Endothelial cell of umbilical vein (primary cell): ENCODE data around the gene ALKBH7. TPM values are rescaled to one million over a fixed set of nuclear protein-coding genes. Genes with fewer than 3 reads are reported as not detected.

Source experiments
- Bru-seq: library from RNA; stranded (reverse); fragments of 400-500 nt; gene quantifications from one replicate; lab custom pipeline; 2021; lab: Mats Ljungman, UMichigan
- BruChase-seq, 2 experiments: library from RNA; stranded (reverse); fragments of 400-500 nt; gene quantifications; one replicate each; lab custom pipeline; 2021; lab: Mats Ljungman, UMichigan
- BruUV-seq: library from RNA; stranded (reverse); fragments of 400-500 nt; replicated peaks from 2 replicates; lab custom pipeline; 2021; lab: Mats Ljungman, UMichigan
- CTCF ChIA-PET: fragments of 300-600, 350-600 bp; sonication (Branson Sonifier 250); formaldehyde crosslinking; loops from one replicate; lab custom pipeline; 2021; ENCODE audit warnings: antibody characterized with exemption, inconsistent platforms; lab: Charles Lee
- POLR2A ChIA-PET: fragments of 300-600, 350-600 bp; sonication (Branson Sonifier 250); formaldehyde crosslinking; loops from one replicate; lab custom pipeline; 2021; ENCODE audit warnings: antibody characterized with exemption, inconsistent platforms; lab: Charles Lee
- DNase-seq: peaks from one replicate; pipeline ENCODE4 v3.0.0-alpha.2; 2011; ENCODE audit warnings: low read depth, low spot score
- FAIRE-seq: peaks from 2 replicates; lab custom pipeline; 2011; peaks lifted over from hg19 to GRCh38; lab: Jason Lieb, UNC
- H2AFZ ChIP-seq: 2 replicates; pipeline ENCODE4 v1.6.0; 2012; ENCODE audit warnings: low read depth, low read length, control low read depth, inconsistent platforms
- H3K27ac ChIP-seq: 2 replicates; pipeline ENCODE4 v1.5.1; 2011; ENCODE audit warnings: low read depth, mild to moderate bottlenecking, control low read depth, low read length, moderate library complexity; ENCODE audit not compliant: insufficient read depth
- H3K27me3 ChIP-seq, 2 experiments: 2 replicates each; pipeline versions ENCODE4 v1.6.0 to v1.6.1; 2011; ENCODE audit warnings: low read length in 2 of 2, mixed read lengths in 1 of 2; ENCODE audit not compliant: control insufficient read depth in 2 of 2, insufficient read depth in 2 of 2
- H3K36me3 ChIP-seq, 2 experiments: 2 replicates in 1 of 2; 3 replicates in 1 of 2; pipeline ENCODE4 v1.5.1; 2011; ENCODE audit warnings: low read length in 2 of 2, mild to moderate bottlenecking in 1 of 2, moderate library complexity in 1 of 2; ENCODE audit not compliant: control insufficient read depth in 2 of 2, insufficient read depth in 2 of 2; ENCODE audit errors: extremely low read depth in 1 of 2
- H3K4me1 ChIP-seq: 3 replicates; pipeline ENCODE4 v1.5.1; 2011; ENCODE audit warnings: mild to moderate bottlenecking, low read length; ENCODE audit not compliant: control insufficient read depth, insufficient read depth; ENCODE audit errors: extremely low read depth
- H3K4me2 ChIP-seq: 2 replicates; pipeline ENCODE4 v1.6.1; 2011; ENCODE audit warnings: low read length, control low read depth, mixed read lengths; ENCODE audit not compliant: insufficient read depth
- H3K4me3 ChIP-seq, 3 experiments: fragments of 200-600 bp in 1 of 3; sonication (generic), shearing (Covaris generic) in 1 of 3; replicated peaks in 1 of 3; 2 replicates each; pipeline ENCODE4 v1.5.1; 2011 to 2016; ENCODE audit warnings: control low read depth in 3 of 3, low read length in 3 of 3, mild to moderate bottlenecking in 2 of 3, inconsistent platforms in 1 of 3, low read depth in 1 of 3, moderate library complexity in 1 of 3; ENCODE audit not compliant: insufficient read depth in 1 of 3
- H3K79me2 ChIP-seq: 2 replicates; pipeline ENCODE4 v1.6.0; 2012; ENCODE audit warnings: low read length, inconsistent platforms; ENCODE audit not compliant: control insufficient read depth, insufficient read depth
- H3K9ac ChIP-seq: replicated peaks from 2 replicates; pipeline ENCODE3; 2011; ENCODE audit warnings: low read length, control low read depth; ENCODE audit not compliant: insufficient read depth; ENCODE audit errors: extremely low read depth
- H3K9me1 ChIP-seq: replicated peaks from 3 replicates; pipeline ENCODE4 v1.6.0; 2011; ENCODE audit warnings: mild to moderate bottlenecking, low read length; ENCODE audit not compliant: control insufficient read depth, insufficient read depth; ENCODE audit errors: extremely low read depth
- H3K9me3 ChIP-seq: replicated peaks from 2 replicates; pipeline ENCODE4 v1.5.1; 2012; ENCODE audit warnings: low read length, inconsistent platforms; ENCODE audit not compliant: control insufficient read depth, insufficient read depth
- H4K20me1 ChIP-seq: replicated peaks from 2 replicates; pipeline ENCODE3; 2011; ENCODE audit warnings: mild to moderate bottlenecking, low read length; ENCODE audit not compliant: control insufficient read depth, insufficient read depth; ENCODE audit errors: extremely low read depth
- EZH2 ChIP-seq: IDR thresholded peaks from 2 replicates; pipeline ENCODE4 v1.6.1; 2012; ENCODE audit warnings: borderline replicate concordance, low read depth, mild to moderate bottlenecking, moderate library complexity, low read length, inconsistent platforms; ENCODE audit not compliant: severe bottlenecking
- FOS ChIP-seq: IDR thresholded peaks from 2 replicates; pipeline ENCODE4 v1.6.1; 2011; ENCODE audit warnings: mild to moderate bottlenecking, low read length, moderate library complexity, borderline replicate concordance; ENCODE audit not compliant: insufficient read depth
- GATA2 ChIP-seq: IDR thresholded peaks from 2 replicates; pipeline ENCODE4 v1.7.0; 2011; ENCODE audit warnings: low read depth, mild to moderate bottlenecking, moderate library complexity, mixed read lengths, low read length; ENCODE audit not compliant: insufficient read length, insufficient read depth
- JUN ChIP-seq: IDR thresholded peaks from 2 replicates; pipeline ENCODE4 v1.6.1; 2011; ENCODE audit warnings: borderline replicate concordance, low read depth; ENCODE audit not compliant: insufficient read length, insufficient read depth
- MYC ChIP-seq: IDR thresholded peaks from one replicate; pipeline ENCODE4 v1.6.1; 2011; ENCODE audit warnings: mild to moderate bottlenecking, low read depth, low read length
- POLR2A ChIP-seq: IDR thresholded peaks from 2 replicates; pipeline ENCODE4 v1.6.1; 2012; ENCODE audit warnings: low read depth, mild to moderate bottlenecking, control low read depth, low read length
- POLR2AphosphoS5 ChIP-seq: IDR thresholded peaks from 2 replicates; pipeline ENCODE4 v1.6.1; 2012; ENCODE audit warnings: low read depth, mild to moderate bottlenecking, control low read depth, low read length, moderate library complexity; ENCODE audit not compliant: insufficient read depth
- dilution Hi-C: fragments of 300-500 bp; cut with MboI; formaldehyde crosslinking; loops from one replicate; pipeline ENCODE4 v1.15.0; 2019; ENCODE audit warnings: low sequenced_read_pairs; ENCODE audit not compliant: extremely low pct_ligation_motif_present
- intact Hi-C: fragments of 100-400 bp; cut with micrococcal nuclease; formaldehyde crosslinking; loops from one replicate; pipeline ENCODE4 v1.10.0; 2022
- long read RNA-seq: library from polyadenylated mRNA; stranded (forward); transcript quantifications from one replicate; pipeline ENCODE4 v2.0.0, GENCODE V29; 2021
- polyA minus RNA-seq, 3 experiments: library from RNA; depleted of rRNA, polyadenylated mRNA; stranded (reverse); fragments of >200 nt; gene quantifications; 1 replicate in 1 of 3; 2 replicates in 2 of 3; pipeline ENCODE4 v1.2.3, GENCODE V29; 2011
- polyA plus RNA-seq, 4 experiments: library from polyadenylated mRNA; depleted of rRNA in 3 of 4; stranded (reverse) in 3 of 4; unstranded in 1 of 4; fragments of >200 nt; gene quantifications; 2 replicates each; pipeline versions ENCODE4 v1.2.1 to v1.2.3, GENCODE V29; 2011 to 2012; ENCODE audit warnings: missing spikeins in 1 of 4
- total RNA-seq: library from RNA; stranded (reverse); gene quantifications from 2 replicates; pipeline ENCODE4 v1.2.3, GENCODE V29; 2021
- TF ChIP-seq, protein P1 (sequence below): IDR thresholded peaks from 2 replicates; pipeline ENCODE4 v1.6.1; 2011; ENCODE audit not compliant: insufficient read depth, insufficient read length
- TF ChIP-seq, protein P2 (sequence below), 2 donors: IDR thresholded peaks; 1 replicate in 1 of 2; 2 replicates in 1 of 2; pipeline ENCODE4 v1.5.1; 2011; ENCODE audit warnings: low read length in 2 of 2, mild to moderate bottlenecking in 2 of 2, moderate library complexity in 2 of 2, control low read depth in 1 of 2, inconsistent platforms in 1 of 2, low read depth in 1 of 2; ENCODE audit not compliant: insufficient read depth in 1 of 2; ENCODE audit errors: extremely low read depth in 1 of 2

ALKBH7 gene, protein sequence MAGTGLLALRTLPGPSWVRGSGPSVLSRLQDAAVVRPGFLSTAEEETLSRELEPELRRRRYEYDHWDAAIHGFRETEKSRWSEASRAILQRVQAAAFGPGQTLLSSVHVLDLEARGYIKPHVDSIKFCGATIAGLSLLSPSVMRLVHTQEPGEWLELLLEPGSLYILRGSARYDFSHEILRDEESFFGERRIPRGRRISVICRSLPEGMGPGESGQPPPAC
- 48.8 and 50.4 TPM in 2 replicates for total RNA-seq
- polyA plus RNA-seq = 59.4 and 83.2 TPM in 2 replicates
- 24.1 and 31.5 TPM in 2 replicates for polyA plus RNA-seq (2011; cell fraction: cytosol; rRNA removed)
- polyA plus RNA-seq (2011; cell fraction: nucleus; rRNA removed) = 8.1 and 13.2 TPM in 2 replicates
- 13.4 and 33.2 TPM in 2 replicates for polyA plus RNA-seq (2012)
- 7.2 and 9.6 TPM in 2 replicates for polyA minus RNA-seq
- 11.7 TPM for polyA minus RNA-seq (2011; cell fraction: cytosol; rRNA and poly(A)+ RNA removed)
- 1.5 and 4.6 TPM in 2 replicates for polyA minus RNA-seq (2011; cell fraction: nucleus; rRNA and poly(A)+ RNA removed)
- Bru-seq, nascent RNA = percentile 49 among the genes with signal in this experiment
- percentile 73 among the genes with signal in this experiment for BruChase-seq, experiment 1, labeled RNA remaining after a 6-hour chase
- BruChase-seq, experiment 2, labeled RNA remaining after a 2-hour chase = percentile 51 among the genes with signal in this experiment
- long read RNA-seq, transcript ALKBH7-202 (4 exons, 603 nt) = minor isoform, 5 of 97 reads
- long read RNA-seq, transcript ALKBH7-201 (4 exons, 1,332 nt) = major isoform, 80 of 97 reads
- long read RNA-seq, partial matches to known transcripts = 5 of 97 reads
- long read RNA-seq, other reads (novel, unspliced or antisense) = 4 of 97 reads

DNA sequence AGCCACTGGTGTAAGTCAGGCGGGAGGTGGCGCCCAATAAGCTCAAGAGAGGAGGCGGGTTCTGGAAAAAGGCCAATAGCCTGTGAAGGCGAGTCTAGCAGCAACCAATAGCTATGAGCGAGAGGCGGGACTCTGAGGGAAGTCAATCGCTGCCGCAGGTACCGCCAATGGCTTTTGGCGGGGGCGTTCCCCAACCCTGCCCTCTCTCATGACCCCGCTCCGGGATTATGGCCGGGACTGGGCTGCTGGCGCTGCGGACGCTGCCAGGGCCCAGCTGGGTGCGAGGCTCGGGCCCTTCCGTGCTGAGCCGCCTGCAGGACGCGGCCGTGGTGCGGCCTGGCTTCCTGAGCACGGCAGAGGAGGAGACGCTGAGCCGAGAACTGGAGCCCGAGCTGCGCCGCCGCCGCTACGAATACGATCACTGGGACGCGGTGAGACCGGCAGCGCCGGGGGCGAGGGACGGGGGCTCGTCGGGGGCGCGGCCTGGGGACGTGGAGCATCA is at the start of gene ALKBH7:
ALKBH7 (plus strand) TSS at position 201 of the 502 bp plus-strand sequence; CDS start at position 228, 27 bp downstream.
- DNase-seq (peak; percentile 99), FAIRE-seq (peak; percentile 100)
- TF ChIP-seq POLR2AphosphoS5 (no peak), GATA2 (no peak), FOS (no peak), MYC (no peak), JUN (no peak), POLR2A (no peak), EZH2 (no peak)
- TF ChIP-seq, protein P1, sequence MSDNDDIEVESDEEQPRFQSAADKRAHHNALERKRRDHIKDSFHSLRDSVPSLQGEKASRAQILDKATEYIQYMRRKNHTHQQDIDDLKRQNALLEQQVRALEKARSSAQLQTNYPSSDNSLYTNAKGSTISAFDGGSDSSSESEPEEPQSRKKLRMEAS = no peak
- TF ChIP-seq, protein P2, sequence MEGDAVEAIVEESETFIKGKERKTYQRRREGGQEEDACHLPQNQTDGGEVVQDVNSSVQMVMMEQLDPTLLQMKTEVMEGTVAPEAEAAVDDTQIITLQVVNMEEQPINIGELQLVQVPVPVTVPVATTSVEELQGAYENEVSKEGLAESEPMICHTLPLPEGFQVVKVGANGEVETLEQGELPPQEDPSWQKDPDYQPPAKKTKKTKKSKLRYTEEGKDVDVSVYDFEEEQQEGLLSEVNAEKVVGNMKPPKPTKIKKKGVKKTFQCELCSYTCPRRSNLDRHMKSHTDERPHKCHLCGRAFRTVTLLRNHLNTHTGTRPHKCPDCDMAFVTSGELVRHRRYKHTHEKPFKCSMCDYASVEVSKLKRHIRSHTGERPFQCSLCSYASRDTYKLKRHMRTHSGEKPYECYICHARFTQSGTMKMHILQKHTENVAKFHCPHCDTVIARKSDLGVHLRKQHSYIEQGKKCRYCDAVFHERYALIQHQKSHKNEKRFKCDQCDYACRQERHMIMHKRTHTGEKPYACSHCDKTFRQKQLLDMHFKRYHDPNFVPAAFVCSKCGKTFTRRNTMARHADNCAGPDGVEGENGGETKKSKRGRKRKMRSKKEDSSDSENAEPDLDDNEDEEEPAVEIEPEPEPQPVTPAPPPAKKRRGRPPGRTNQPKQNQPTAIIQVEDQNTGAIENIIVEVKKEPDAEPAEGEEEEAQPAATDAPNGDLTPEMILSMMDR (IDR thresholded peaks at IDR 0.05; ENCODE audit: extremely low read depth in 1 of 2, insufficient read depth in 1 of 2, low read depth in 1 of 2, low read length in 2 of 2) = no peak
- intact Hi-C loops = loop anchor here (1.0 to 5.0 kb wide), 5 partner anchors 11 to 365 kb away; partner anchors contain the start of genes CLPP, GPR108, GTF2F1 and TRIP10
- Histone ChIP-seq H3K4me2 (peak within 1 kb of the TSS; percentile 40), H3K9me1 (no peaks in the 10 kb centered on the region), H3K27me3 (no peaks in the 10 kb centered on the region), H3K79me2 (no peaks in the 10 kb centered on the region), H3K4me1 (peaks cover 2% of the 10 kb centered on the region), H3K4me3 (peak within 1 kb of the TSS; percentile 55 to 82 (median 73)), H3K9me3 (no peaks in the 10 kb centered on the region), H3K9ac (peak within 1 kb of the TSS; percentile 88), H2AFZ (peak within 1 kb of the TSS; percentile 96), H3K27ac (peak within 1 kb of the TSS; percentile 84), H3K36me3 (peaks cover 0 to 8% of the 10 kb centered on the region in 2 experiments), H4K20me1 (no peaks in the 10 kb centered on the region)
- no TSS peak for BruUV-seq
- ChIA-PET CTCF (interaction anchor here (0.9 to 1.3 kb wide), 9 partner anchors 9 to 351 kb away, joined by 3 to 8 read pairs (median 3); partner anchors contain the start of genes CLPP and KHSRP), POLR2A (interaction anchor here (0.6 to 1.9 kb wide), 3 partner anchors 11 to 282 kb away, joined by 4 to 16 read pairs (median 6); partner anchors contain the start of genes CLPP and KHSRP)
- dilution Hi-C loops = no loop called here
